ENCODE measurements around the gene SI.
"Not testable (repeated sequence)": the region's sequence is repeated elsewhere in the genome, so short reads cannot be mapped to it uniquely, and the experiment has no call there.

SI gene

GRCh38 chr3:165078293-165078692 is at the start of gene SI:
Gene SI (minus strand): TSS chr3:165078496. CDS start chr3:165076012, 2,484 bp downstream.
- no peak for DNase-seq (ENCODE audit: low read depth in 2 of 2)

DNA sequence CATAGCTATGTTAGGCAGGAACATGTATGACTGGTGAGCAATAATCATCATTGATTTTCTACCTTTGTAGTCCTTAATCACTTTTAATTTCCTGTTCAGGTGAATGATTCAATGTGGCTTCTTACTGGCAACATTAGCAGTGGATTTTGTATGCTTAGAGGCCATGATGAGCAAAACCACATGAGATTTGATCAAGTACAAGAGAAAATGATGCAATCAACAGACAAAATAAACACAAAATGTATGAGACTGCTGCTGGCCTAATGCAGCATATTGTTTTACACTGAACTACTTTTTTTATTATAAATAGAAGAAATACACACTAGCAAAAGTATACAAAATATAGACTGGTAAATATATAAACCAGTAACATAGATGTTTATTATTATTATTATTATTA is 47.5 kb upstream of the SI start:
- no peak for DNase-seq (ENCODE audit: low read depth in 2 of 2)

GRCh38 chr3:165111401-165111800 is 33.1 kb upstream of the SI start:
- no peak for DNase-seq (ENCODE audit: low read depth in 2 of 2)

- DNase-seq (ENCODE audit: low read depth in 2 of 2), result no peak
These were observed 25.3 kb upstream of the SI start for GRCh38 chr3:165103616-165104015.

GRCh38 chr3:165082650-165083049 is 4.4 kb upstream of the SI start:
- DNase-seq (ENCODE audit: low read depth in 2 of 2), result no peak

GRCh38 chr3:165081183-165081582 is 2.9 kb upstream of the SI start:
- no peak for DNase-seq (ENCODE audit: low read depth in 2 of 2)

DNA sequence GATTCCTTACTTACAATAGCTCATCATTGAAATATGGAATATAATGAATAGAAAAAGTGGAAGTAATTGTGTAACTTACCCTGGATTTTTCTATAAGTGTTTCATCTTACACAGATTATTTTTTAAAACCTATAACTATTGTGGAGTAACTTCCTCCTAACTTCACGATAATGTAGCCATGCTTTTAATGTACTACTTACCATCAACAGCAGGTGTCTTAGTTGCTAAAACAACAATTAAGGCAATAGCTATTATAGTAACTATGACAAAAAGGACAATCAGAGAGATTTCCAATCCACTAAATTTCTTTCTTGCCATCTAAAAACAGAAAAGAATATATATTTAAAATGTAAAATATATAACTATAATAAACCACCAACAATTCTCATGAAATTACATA is 2.6 kb downstream of the SI start:
- no peak for DNase-seq (ENCODE audit: low read depth in 2 of 2)

GRCh38 chr3:165070682-165071081 is 7.6 kb downstream of the SI start:
- no peak for DNase-seq (ENCODE audit: low read depth in 2 of 2)

DNA sequence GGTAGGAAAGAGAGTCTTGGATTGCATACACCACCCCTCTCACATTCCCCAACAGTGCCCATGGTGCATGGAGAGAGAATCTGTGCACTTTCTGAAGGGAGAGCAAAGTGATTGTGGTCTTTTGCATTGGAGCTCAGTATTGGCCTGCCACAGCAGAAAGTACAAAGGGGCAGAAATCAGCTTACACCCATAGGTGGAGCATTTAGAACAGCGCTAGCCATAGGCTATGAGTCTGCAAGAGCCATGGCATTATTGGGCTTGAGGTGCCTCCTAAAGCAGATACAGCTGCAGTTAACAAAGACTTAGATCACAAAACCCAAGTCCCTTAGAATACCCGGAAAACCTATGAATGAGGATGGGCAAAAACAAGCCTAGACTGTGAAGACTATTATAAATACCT is 21.8 kb downstream of the SI start:
- no peak for DNase-seq (ENCODE audit: low read depth in 2 of 2)

GRCh38 chr3:165040186-165040585 is 38.1 kb downstream of the SI start:
- DNase-seq (ENCODE audit: low read depth in 2 of 2), result no peak

DNA sequence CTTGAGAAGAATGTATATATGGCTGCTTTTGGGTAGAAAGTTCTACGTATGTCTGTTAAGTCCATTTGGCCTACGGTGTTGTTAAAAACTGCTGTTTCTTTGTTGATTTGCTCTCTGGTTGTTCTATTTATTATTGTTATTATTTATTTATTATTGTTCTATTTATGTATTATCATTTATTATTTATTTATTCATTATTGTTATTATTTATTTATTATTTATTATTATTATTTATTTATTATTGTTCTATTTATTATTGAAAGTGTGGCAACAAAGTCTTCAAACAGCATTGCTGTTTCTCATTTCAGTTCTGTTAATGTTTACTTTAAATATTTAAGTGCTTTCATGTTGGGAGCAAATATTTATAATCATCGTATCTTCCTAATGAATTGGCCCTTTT is 66.7 kb downstream of the SI start:
- no peak for DNase-seq (ENCODE audit: low read depth in 2 of 2)

DNA sequence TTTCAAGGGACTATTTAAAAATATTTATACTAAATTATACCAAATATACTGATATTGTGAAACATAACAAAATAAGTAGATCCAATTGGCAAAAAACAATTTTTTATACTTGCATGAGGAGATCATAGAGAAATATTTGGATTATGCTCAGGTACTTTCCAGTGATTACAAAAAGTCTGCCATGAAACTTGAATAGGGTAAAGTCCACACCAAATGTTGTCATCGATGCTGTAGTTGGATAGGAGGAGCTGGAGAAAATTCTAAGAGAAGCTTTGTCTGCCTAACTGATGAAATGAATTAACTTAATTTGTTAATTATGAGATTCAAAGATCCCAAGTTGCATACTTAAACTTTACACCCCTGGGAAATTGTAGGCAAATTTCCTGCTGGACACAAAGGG is 93.3 kb downstream of the SI start:
- DNase-seq (ENCODE audit: low read depth in 2 of 2), result no peak

- no peak for DNase-seq (ENCODE audit: low read depth in 2 of 2)
These were observed 115.7 kb downstream of the SI start for GRCh38 chr3:164962610-164963009.

DNA sequence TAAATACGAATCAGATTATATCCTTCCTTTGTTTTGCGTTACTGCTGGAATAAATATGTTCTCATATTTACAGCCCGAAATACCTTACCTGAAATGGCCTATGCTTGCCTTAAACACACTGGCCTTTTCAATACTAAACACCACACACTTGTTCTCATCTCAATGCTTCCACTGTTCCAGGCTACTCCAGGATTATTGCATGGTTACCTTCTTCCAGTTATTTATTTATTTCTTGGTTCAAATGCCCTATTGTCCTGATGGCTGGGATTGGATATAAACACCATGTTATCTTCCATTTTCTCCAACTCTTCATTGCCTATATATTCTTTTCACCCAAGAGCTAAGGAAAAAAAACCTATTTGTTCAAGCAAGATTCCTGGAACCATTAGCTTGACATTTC is 125.3 kb downstream of the SI start:
- no peak for DNase-seq (ENCODE audit: low read depth in 2 of 2)

DNA sequence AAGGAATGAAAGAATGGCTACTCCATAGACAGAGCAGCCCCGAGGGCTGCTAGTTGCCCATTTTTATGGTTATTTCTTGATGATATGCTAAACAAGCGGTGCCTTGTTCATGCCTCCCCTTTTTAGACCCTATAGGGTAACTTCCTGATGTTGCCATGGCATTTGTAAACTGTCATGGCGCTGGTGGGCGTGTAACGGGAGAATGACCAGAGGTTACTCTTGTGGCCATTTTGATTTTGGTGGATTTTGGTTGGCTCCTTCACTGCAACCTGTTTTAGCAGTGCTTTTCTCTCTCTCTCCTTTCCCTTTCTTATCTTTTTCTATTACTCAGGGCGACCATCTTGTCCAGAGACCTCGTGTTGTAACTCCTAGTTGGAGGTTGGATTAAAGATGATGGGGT is 126.9 kb downstream of the SI start:
- DNase-seq (ENCODE audit: low read depth in 2 of 2), result not testable (repeated sequence)

DNA sequence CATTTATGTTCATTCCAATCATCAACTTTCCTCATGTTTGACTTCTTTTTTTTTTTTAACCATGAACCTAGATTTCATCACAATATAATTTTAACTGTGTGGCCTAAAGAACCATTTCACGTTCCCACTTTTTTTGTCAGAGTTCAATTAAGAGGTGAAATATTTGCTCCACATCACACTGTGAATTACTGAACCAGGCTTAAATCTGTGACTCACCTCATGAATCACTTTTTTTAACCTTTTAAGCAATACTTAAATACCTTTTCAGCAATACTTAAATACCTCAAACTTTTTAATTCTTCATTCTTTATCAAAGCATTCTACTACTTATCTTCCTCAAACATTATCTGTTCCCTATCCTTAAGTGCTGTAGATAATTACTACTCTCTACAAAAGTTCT is 137.6 kb downstream of the SI start:
- no peak for DNase-seq (ENCODE audit: low read depth in 2 of 2)

GRCh38 chr3:164929642-164930041 is 148.7 kb downstream of the SI start:
- DNase-seq (ENCODE audit: low read depth in 2 of 2), result no peak
